ENCODE measurements around the gene SRCAP.

SRCAP gene

GRCh38 chr16:30757316-30757715 is 58.3 kb downstream of the SRCAP start:
- peaks cover 62% of the 10 kb centered on the region for H3K36me3 ChIP-seq (ENCODE audit: insufficient read depth, low read length)
- H3K4me3 ChIP-seq (ENCODE audit: low read depth, low read length, poor library complexity, severe bottlenecking) = no peak overlapping the region
- no peak overlapping the region for H2AFZ ChIP-seq (ENCODE audit: low read length)
- no peaks in the 10 kb centered on the region for H3K9me2 ChIP-seq (ENCODE audit: low read depth, low read length)
- no peak overlapping the region for H3K4me2 ChIP-seq (ENCODE audit: low read length)
- no peak for TF ChIP-seq CTCF (IDR thresholded peaks at IDR 0.05; ENCODE audit: low read length)
- no peak for TF ChIP-seq EZH2 (IDR thresholded peaks at IDR 0.05; ENCODE audit: borderline replicate concordance, low read length)
- H3K9me3 ChIP-seq (ENCODE audit: low read length) = no peaks in the 10 kb centered on the region
- peaks cover 24% of the 10 kb centered on the region for H3K4me1 ChIP-seq (ENCODE audit: insufficient read depth, low read length, severe bottlenecking)
- H3K27ac ChIP-seq (ENCODE audit: low read depth, low read length, poor library complexity, severe bottlenecking) = no peak overlapping the region
- H3F3A ChIP-seq (ENCODE audit: insufficient read depth, low read length) = no peaks in the 10 kb centered on the region
- no peaks in the 10 kb centered on the region for H3K27me3 ChIP-seq (ENCODE audit: insufficient read depth, low read length)
- no peaks in the 10 kb centered on the region for H3K79me2 ChIP-seq (ENCODE audit: insufficient read depth, low read length)
- H4K20me1 ChIP-seq (ENCODE audit: insufficient read depth, low read length) = no peaks in the 10 kb centered on the region
- H3K9ac ChIP-seq (ENCODE audit: low read length) = no peak overlapping the region

GRCh38 chr16:30758988-30759491 is 60.1 kb downstream of the SRCAP start:
- Histone ChIP-seq H3K36me3 (ENCODE audit: insufficient read depth, low read length) (peaks cover 58% of the 10 kb centered on the region), H4K20me1 (ENCODE audit: insufficient read depth, low read length) (no peaks in the 10 kb centered on the region), H3K9me3 (ENCODE audit: low read length) (no peaks in the 10 kb centered on the region), H3K9ac (ENCODE audit: low read length) (peak overlapping the region; percentile 14; the same call in 1 of the 2 replicates), H3K27ac (ENCODE audit: low read depth, low read length, poor library complexity, severe bottlenecking) (peak overlapping the region; percentile 76), H3K79me2 (ENCODE audit: insufficient read depth, low read length) (no peaks in the 10 kb centered on the region; the same call in 1 of the 2 replicates), H3F3A (ENCODE audit: insufficient read depth, low read length) (no peaks in the 10 kb centered on the region), H3K4me2 (ENCODE audit: low read length) (peak overlapping the region; percentile 90; the same call in 1 of the 2 replicates), H3K4me1 (ENCODE audit: insufficient read depth, low read length, severe bottlenecking) (peaks cover 37% of the 10 kb centered on the region), H3K9me2 (ENCODE audit: low read depth, low read length) (no peaks in the 10 kb centered on the region), H3K27me3 (ENCODE audit: insufficient read depth, low read length) (no peaks in the 10 kb centered on the region), H3K4me3 (ENCODE audit: low read depth, low read length, poor library complexity, severe bottlenecking) (no peak overlapping the region), H2AFZ (ENCODE audit: low read length) (no peak overlapping the region)
- TF ChIP-seq CTCF (IDR thresholded peaks at IDR 0.05; ENCODE audit: low read length) (no peak), EZH2 (IDR thresholded peaks at IDR 0.05; ENCODE audit: borderline replicate concordance, low read length) (no peak)

GRCh38 chr16:30760001-30760559 is 61.1 kb downstream of the SRCAP start:
- Histone ChIP-seq H3K36me3 (ENCODE audit: insufficient read depth, low read length) (peaks cover 58% of the 10 kb centered on the region), H2AFZ (ENCODE audit: low read length) (no peak overlapping the region), H3K9me3 (ENCODE audit: low read length) (no peaks in the 10 kb centered on the region), H3F3A (ENCODE audit: insufficient read depth, low read length) (no peaks in the 10 kb centered on the region), H3K4me2 (ENCODE audit: low read length) (peak overlapping the region; percentile 90), H3K27me3 (ENCODE audit: insufficient read depth, low read length) (no peaks in the 10 kb centered on the region), H3K79me2 (ENCODE audit: insufficient read depth, low read length) (no peaks in the 10 kb centered on the region; the same call in 1 of the 2 replicates), H3K9me2 (ENCODE audit: low read depth, low read length) (no peaks in the 10 kb centered on the region), H3K9ac (ENCODE audit: low read length) (peak overlapping the region; percentile 76; the same call in 1 of the 2 replicates), H3K4me1 (ENCODE audit: insufficient read depth, low read length, severe bottlenecking) (peaks cover 37% of the 10 kb centered on the region), H3K4me3 (ENCODE audit: low read depth, low read length, poor library complexity, severe bottlenecking) (peak overlapping the region; percentile 84), H4K20me1 (ENCODE audit: insufficient read depth, low read length) (no peaks in the 10 kb centered on the region), H3K27ac (ENCODE audit: low read depth, low read length, poor library complexity, severe bottlenecking) (peak overlapping the region; percentile 76)
- no peak for TF ChIP-seq CTCF (IDR thresholded peaks at IDR 0.05; ENCODE audit: low read length)
- TF ChIP-seq EZH2 (IDR thresholded peaks at IDR 0.05; ENCODE audit: borderline replicate concordance, low read length) = no peak

Data from OCI-LY1 (cell line).